GM12878 (cell line): ENCODE results near the gene ZNF804B. TPM values are rescaled to one million over a fixed set of nuclear protein-coding genes. Genes with fewer than 3 reads are reported as not detected.

Source experiments
- CHD1 ChIP-seq: IDR thresholded peaks from 2 replicates; pipeline ENCODE4 v1.6.1; 2012; ENCODE audit warnings: low read depth, low read length, improper control_type of control experiment
- NR2F1 ChIP-seq: fragments of 450-650 bp; conservative IDR thresholded peaks from 2 replicates; pipeline ENCODE4 v1.6.1; 2017; ENCODE audit warnings: mild to moderate bottlenecking
- polyA plus RNA-seq, 11 experiments: library from polyadenylated mRNA; depleted of rRNA in 4 of 11; unstranded in 6 of 11; stranded (reverse) in 5 of 11; fragments of >200 nt; fragmentation: Nextera tagmentation in 4 of 11; fragmentation: Illumina TruSeq in 1 of 11; extraction: Ambion mirVana in 4 of 11; extraction: Trizol in 1 of 11; gene quantifications; 1 replicate in 1 of 11; 2 replicates in 10 of 11; pipeline versions ENCODE4 v1.2.1 to v1.2.3, GENCODE V29; 2011 to 2016; ENCODE audit warnings: inconsistent platforms in 2 of 11, missing spikeins in 2 of 11, low read depth in 1 of 11
- total RNA-seq, 4 experiments: library from RNA; depleted of rRNA in 3 of 4; stranded (reverse); fragments of >200 nt in 3 of 4; fragmentation: Illumina TruSeq in 1 of 4; extraction: Trizol in 1 of 4; gene quantifications; 2 replicates each; pipeline versions ENCODE4 v1.2.1 to v1.2.3, GENCODE V29; 2013 to 2021
- TF ChIP-seq, protein P1 (sequence below): fragments of 450-650 bp; IDR thresholded peaks from 2 replicates; pipeline ENCODE4 v1.6.1; 2016; ENCODE audit warnings: mild to moderate bottlenecking, moderate library complexity, borderline replicate concordance
- TF ChIP-seq, protein P2 (sequence below): IDR thresholded peaks from 2 replicates; pipeline ENCODE4 v1.6.1; 2012; ENCODE audit warnings: mild to moderate bottlenecking, low read depth, low read length
- TF ChIP-seq, protein P3 (sequence below): IDR thresholded peaks from 2 replicates; pipeline ENCODE4 v1.6.1; 2011; ENCODE audit warnings: mild to moderate bottlenecking, low read depth, low read length, moderate library complexity; ENCODE audit not compliant: insufficient replicate concordance

ZNF804B gene
- total and polyA plus RNA-seq, 10 of the 15 experiments (the other 5 are each of a cell fraction or from before 2014, with no cell fraction given), result not detected

DNA sequence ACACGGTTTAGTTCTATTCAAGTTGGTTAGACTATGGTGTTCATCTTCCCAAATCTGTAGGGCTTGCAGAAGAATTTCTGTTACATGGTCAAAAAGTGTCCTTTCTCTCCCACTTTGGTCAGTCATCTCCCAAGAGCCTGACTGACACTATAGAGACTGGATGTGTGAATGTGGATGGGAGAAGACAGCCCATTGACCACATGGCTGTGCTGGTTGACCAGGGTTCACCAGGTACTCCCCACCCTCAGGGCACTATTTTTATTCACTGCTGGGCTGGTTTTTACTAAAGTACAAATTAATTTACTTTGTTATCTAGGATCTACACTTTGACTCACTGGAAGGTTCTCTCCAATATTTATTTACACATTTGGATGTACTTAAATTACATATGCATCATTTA is 2.3 kb downstream of the ZNF804B start (continued):
- TF ChIP-seq, protein P1, sequence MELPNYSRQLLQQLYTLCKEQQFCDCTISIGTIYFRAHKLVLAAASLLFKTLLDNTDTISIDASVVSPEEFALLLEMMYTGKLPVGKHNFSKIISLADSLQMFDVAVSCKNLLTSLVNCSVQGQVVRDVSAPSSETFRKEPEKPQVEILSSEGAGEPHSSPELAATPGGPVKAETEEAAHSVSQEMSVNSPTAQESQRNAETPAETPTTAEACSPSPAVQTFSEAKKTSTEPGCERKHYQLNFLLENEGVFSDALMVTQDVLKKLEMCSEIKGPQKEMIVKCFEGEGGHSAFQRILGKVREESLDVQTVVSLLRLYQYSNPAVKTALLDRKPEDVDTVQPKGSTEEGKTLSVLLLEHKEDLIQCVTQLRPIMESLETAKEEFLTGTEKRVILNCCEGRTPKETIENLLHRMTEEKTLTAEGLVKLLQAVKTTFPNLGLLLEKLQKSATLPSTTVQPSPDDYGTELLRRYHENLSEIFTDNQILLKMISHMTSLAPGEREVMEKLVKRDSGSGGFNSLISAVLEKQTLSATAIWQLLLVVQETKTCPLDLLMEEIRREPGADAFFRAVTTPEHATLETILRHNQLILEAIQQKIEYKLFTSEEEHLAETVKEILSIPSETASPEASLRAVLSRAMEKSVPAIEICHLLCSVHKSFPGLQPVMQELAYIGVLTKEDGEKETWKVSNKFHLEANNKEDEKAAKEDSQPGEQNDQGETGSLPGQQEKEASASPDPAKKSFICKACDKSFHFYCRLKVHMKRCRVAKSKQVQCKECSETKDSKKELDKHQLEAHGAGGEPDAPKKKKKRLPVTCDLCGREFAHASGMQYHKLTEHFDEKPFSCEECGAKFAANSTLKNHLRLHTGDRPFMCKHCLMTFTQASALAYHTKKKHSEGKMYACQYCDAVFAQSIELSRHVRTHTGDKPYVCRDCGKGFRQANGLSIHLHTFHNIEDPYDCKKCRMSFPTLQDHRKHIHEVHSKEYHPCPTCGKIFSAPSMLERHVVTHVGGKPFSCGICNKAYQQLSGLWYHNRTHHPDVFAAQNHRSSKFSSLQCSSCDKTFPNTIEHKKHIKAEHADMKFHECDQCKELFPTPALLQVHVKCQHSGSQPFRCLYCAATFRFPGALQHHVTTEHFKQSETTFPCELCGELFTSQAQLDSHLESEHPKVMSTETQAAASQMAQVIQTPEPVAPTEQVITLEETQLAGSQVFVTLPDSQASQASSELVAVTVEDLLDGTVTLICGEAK, result no peak
- TF ChIP-seq, protein P2, sequence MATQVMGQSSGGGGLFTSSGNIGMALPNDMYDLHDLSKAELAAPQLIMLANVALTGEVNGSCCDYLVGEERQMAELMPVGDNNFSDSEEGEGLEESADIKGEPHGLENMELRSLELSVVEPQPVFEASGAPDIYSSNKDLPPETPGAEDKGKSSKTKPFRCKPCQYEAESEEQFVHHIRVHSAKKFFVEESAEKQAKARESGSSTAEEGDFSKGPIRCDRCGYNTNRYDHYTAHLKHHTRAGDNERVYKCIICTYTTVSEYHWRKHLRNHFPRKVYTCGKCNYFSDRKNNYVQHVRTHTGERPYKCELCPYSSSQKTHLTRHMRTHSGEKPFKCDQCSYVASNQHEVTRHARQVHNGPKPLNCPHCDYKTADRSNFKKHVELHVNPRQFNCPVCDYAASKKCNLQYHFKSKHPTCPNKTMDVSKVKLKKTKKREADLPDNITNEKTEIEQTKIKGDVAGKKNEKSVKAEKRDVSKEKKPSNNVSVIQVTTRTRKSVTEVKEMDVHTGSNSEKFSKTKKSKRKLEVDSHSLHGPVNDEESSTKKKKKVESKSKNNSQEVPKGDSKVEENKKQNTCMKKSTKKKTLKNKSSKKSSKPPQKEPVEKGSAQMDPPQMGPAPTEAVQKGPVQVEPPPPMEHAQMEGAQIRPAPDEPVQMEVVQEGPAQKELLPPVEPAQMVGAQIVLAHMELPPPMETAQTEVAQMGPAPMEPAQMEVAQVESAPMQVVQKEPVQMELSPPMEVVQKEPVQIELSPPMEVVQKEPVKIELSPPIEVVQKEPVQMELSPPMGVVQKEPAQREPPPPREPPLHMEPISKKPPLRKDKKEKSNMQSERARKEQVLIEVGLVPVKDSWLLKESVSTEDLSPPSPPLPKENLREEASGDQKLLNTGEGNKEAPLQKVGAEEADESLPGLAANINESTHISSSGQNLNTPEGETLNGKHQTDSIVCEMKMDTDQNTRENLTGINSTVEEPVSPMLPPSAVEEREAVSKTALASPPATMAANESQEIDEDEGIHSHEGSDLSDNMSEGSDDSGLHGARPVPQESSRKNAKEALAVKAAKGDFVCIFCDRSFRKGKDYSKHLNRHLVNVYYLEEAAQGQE, result no peak
- no peak for TF ChIP-seq CHD1
- TF ChIP-seq NR2F1, result no peak
- TF ChIP-seq, protein P3, sequence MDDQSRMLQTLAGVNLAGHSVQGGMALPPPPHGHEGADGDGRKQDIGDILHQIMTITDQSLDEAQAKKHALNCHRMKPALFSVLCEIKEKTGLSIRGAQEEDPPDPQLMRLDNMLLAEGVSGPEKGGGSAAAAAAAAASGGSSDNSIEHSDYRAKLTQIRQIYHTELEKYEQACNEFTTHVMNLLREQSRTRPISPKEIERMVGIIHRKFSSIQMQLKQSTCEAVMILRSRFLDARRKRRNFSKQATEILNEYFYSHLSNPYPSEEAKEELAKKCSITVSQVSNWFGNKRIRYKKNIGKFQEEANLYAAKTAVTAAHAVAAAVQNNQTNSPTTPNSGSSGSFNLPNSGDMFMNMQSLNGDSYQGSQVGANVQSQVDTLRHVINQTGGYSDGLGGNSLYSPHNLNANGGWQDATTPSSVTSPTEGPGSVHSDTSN, result no peak
- TF ChIP-seq, all 136 proteins: peak for 0
